ENCODE data around the gene STAT1.

STAT1 gene

DNA sequence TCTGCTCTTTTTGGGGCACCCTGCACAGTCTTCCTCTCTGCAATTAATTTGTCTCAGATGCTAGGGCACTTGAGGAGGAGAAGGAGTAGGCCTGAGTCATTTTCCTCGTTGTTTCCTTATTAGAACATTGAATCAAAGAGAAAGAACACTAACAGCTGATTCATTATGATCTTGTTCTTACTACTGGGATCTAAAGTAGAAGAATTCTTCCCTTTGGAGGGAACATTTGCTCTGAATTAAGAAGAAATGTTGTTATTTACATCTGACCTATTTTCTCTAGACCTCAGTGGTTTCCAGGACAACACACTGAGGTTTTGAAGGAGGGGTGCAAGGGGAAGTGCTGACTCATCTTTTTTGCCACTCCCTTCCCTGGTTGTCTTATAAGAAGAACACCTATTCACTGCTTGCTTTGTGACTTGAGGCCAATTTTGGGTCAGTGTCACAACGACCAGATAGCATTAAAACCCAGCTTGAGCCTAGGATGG, 24.3 kb upstream of the STAT1 start:
- Histone ChIP-seq H3K27me3 (ENCODE audit: insufficient read depth, low read length, poor library complexity) (no peaks in the 10 kb centered on the region), H3K4me3 (ENCODE audit: low read depth in 1 of 2, low read length in 2 of 2) (no peak overlapping the region), H3K36me3 (ENCODE audit: insufficient read depth, low read length) (no peaks in the 10 kb centered on the region), H3K79me2 (ENCODE audit: insufficient read depth, low read length) (no peaks in the 10 kb centered on the region), H3K9ac (ENCODE audit: low read depth, low read length) (no peak overlapping the region), H2AFZ (ENCODE audit: low read depth, low read length) (no peak overlapping the region), H3K9me3 (ENCODE audit: insufficient read depth, low read length, severe bottlenecking) (no peaks in the 10 kb centered on the region), H3K4me2 (ENCODE audit: insufficient read depth, low read length) (no peak overlapping the region), H3K4me1 (ENCODE audit: insufficient read depth, low read length) (peaks cover 15% of the 10 kb centered on the region), H3K27ac (ENCODE audit: low read length) (no peak overlapping the region), H4K20me1 (ENCODE audit: insufficient read depth, low read length) (no peaks in the 10 kb centered on the region)
- TF ChIP-seq, protein P1, sequence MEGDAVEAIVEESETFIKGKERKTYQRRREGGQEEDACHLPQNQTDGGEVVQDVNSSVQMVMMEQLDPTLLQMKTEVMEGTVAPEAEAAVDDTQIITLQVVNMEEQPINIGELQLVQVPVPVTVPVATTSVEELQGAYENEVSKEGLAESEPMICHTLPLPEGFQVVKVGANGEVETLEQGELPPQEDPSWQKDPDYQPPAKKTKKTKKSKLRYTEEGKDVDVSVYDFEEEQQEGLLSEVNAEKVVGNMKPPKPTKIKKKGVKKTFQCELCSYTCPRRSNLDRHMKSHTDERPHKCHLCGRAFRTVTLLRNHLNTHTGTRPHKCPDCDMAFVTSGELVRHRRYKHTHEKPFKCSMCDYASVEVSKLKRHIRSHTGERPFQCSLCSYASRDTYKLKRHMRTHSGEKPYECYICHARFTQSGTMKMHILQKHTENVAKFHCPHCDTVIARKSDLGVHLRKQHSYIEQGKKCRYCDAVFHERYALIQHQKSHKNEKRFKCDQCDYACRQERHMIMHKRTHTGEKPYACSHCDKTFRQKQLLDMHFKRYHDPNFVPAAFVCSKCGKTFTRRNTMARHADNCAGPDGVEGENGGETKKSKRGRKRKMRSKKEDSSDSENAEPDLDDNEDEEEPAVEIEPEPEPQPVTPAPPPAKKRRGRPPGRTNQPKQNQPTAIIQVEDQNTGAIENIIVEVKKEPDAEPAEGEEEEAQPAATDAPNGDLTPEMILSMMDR (IDR thresholded peaks at IDR 0.05; ENCODE audit: borderline replicate concordance, extremely low read depth, low read length, poor library complexity, severe bottlenecking): no peak
- no peak for TF ChIP-seq EZH2 (IDR thresholded peaks at IDR 0.05; ENCODE audit: borderline replicate concordance, low read depth, low read length, severe bottlenecking)
- DNase-seq (peak; percentile 32), ATAC-seq (ENCODE audit: insufficient read depth, low read depth) (peak; percentile 79)

GRCh38 chr2:191037351-191037750, 23.4 kb upstream of the STAT1 start:
- Histone ChIP-seq H3K79me2 (ENCODE audit: insufficient read depth, low read length) (no peaks in the 10 kb centered on the region), H3K4me3 (ENCODE audit: low read depth in 1 of 2, low read length in 2 of 2) (no peak overlapping the region), H3K4me1 (ENCODE audit: insufficient read depth, low read length) (peaks cover 15% of the 10 kb centered on the region), H3K36me3 (ENCODE audit: insufficient read depth, low read length) (no peaks in the 10 kb centered on the region), H2AFZ (ENCODE audit: low read depth, low read length) (no peak overlapping the region), H3K27ac (ENCODE audit: low read length) (no peak overlapping the region), H3K9me3 (ENCODE audit: insufficient read depth, low read length, severe bottlenecking) (no peaks in the 10 kb centered on the region), H3K4me2 (ENCODE audit: insufficient read depth, low read length) (no peak overlapping the region), H3K27me3 (ENCODE audit: insufficient read depth, low read length, poor library complexity) (no peaks in the 10 kb centered on the region), H4K20me1 (ENCODE audit: insufficient read depth, low read length) (no peaks in the 10 kb centered on the region), H3K9ac (ENCODE audit: low read depth, low read length) (no peak overlapping the region)
- TF ChIP-seq EZH2 (IDR thresholded peaks at IDR 0.05; ENCODE audit: borderline replicate concordance, low read depth, low read length, severe bottlenecking): no peak
- TF ChIP-seq, protein P1 (IDR thresholded peaks at IDR 0.05; ENCODE audit: borderline replicate concordance, extremely low read depth, low read length, poor library complexity, severe bottlenecking): no peak
- ATAC-seq (ENCODE audit: insufficient read depth, low read depth) (no peak), DNase-seq (no peak)

- H4K20me1 ChIP-seq (ENCODE audit: insufficient read depth, low read length): no peaks in the 10 kb centered on the region
- H3K9me3 ChIP-seq (ENCODE audit: insufficient read depth, low read length, severe bottlenecking): no peaks in the 10 kb centered on the region
- H2AFZ ChIP-seq (ENCODE audit: low read depth, low read length): no peak overlapping the region
- ATAC-seq (ENCODE audit: insufficient read depth, low read depth): no peak
- H3K4me2 ChIP-seq (ENCODE audit: insufficient read depth, low read length): no peak overlapping the region
- no peaks in the 10 kb centered on the region for H3K36me3 ChIP-seq (ENCODE audit: insufficient read depth, low read length)
- DNase-seq: no peak
- H3K27me3 ChIP-seq (ENCODE audit: insufficient read depth, low read length, poor library complexity): no peaks in the 10 kb centered on the region
- no peak overlapping the region for H3K27ac ChIP-seq (ENCODE audit: low read length)
- H3K9ac ChIP-seq (ENCODE audit: low read depth, low read length): no peak overlapping the region
- no peaks in the 10 kb centered on the region for H3K79me2 ChIP-seq (ENCODE audit: insufficient read depth, low read length)
- peaks cover 15% of the 10 kb centered on the region for H3K4me1 ChIP-seq (ENCODE audit: insufficient read depth, low read length)
- no peak for TF ChIP-seq EZH2 (IDR thresholded peaks at IDR 0.05; ENCODE audit: borderline replicate concordance, low read depth, low read length, severe bottlenecking)
- TF ChIP-seq, protein P1 (IDR thresholded peaks at IDR 0.05; ENCODE audit: borderline replicate concordance, extremely low read depth, low read length, poor library complexity, severe bottlenecking): no peak
- no peak overlapping the region for H3K4me3 ChIP-seq (ENCODE audit: low read depth in 1 of 2, low read length in 2 of 2)
Observed at GRCh38 chr2:191036363-191036762, 22.4 kb upstream of the STAT1 start.
